BE2C (cell line): Measurements from ENCODE around the gene MROH8.

Source experiments
- DNase-seq: peaks from one replicate; pipeline ENCODE4 v3.0.0-alpha.2; 2020
- H3K27me3 ChIP-seq: fragments of 250-450 bp; sonication (Bioruptor Pico); 2 replicates; pipeline ENCODE4 v1.5.1; 2020; ENCODE audit warnings: mild to moderate bottlenecking
- H3K36me3 ChIP-seq: fragments of 250-450 bp; sonication (Bioruptor Pico); 2 replicates; pipeline ENCODE4 v1.5.1; 2020; ENCODE audit warnings: mild to moderate bottlenecking
- H3K4me1 ChIP-seq: fragments of 250-450 bp; sonication (Bioruptor Pico); 2 replicates; pipeline ENCODE4 v1.5.1; 2020
- H3K4me3 ChIP-seq: 2 replicates; pipeline ENCODE4 v1.5.1; 2011; ENCODE audit warnings: low read depth, low read length
- H3K9me3 ChIP-seq: fragments of 250-450 bp; sonication (Bioruptor Pico); 2 replicates; pipeline ENCODE4 v1.5.1; 2020
- TF ChIP-seq, protein P1 (sequence below): IDR thresholded peaks from 2 replicates; pipeline ENCODE4 v1.5.1; 2012; ENCODE audit warnings: mild to moderate bottlenecking, low read depth, low read length

Gene MROH8

DNA sequence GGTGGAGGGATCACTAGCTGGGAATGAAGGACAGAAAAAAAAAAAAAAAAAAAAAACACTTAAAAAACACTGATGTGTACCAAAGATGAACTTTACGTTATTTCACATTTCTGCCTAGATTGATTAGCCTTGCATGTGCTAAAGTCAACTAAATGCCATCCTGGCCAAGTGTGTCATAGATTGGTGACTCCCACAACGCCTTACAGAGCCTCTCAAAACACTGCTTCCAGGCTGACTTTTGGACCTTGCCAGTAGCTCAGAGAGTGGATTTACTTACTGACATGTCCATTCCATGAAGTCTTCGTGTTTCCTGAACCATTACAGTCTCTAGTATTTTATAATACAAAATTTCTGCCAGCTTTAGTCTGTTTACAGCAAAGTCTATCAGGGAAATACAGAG lies 124.1 kb downstream of the MROH8 start:
- no peak overlapping the region for H3K4me3 ChIP-seq
- H3K36me3 ChIP-seq: peaks cover 61% of the 10 kb centered on the region
- H3K27me3 ChIP-seq: no peaks in the 10 kb centered on the region
- H3K4me1 ChIP-seq: no peaks in the 10 kb centered on the region
- TF ChIP-seq, protein P1, sequence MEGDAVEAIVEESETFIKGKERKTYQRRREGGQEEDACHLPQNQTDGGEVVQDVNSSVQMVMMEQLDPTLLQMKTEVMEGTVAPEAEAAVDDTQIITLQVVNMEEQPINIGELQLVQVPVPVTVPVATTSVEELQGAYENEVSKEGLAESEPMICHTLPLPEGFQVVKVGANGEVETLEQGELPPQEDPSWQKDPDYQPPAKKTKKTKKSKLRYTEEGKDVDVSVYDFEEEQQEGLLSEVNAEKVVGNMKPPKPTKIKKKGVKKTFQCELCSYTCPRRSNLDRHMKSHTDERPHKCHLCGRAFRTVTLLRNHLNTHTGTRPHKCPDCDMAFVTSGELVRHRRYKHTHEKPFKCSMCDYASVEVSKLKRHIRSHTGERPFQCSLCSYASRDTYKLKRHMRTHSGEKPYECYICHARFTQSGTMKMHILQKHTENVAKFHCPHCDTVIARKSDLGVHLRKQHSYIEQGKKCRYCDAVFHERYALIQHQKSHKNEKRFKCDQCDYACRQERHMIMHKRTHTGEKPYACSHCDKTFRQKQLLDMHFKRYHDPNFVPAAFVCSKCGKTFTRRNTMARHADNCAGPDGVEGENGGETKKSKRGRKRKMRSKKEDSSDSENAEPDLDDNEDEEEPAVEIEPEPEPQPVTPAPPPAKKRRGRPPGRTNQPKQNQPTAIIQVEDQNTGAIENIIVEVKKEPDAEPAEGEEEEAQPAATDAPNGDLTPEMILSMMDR: no peak
- no peak for DNase-seq
- H3K9me3 ChIP-seq: no peaks in the 10 kb centered on the region

DNA sequence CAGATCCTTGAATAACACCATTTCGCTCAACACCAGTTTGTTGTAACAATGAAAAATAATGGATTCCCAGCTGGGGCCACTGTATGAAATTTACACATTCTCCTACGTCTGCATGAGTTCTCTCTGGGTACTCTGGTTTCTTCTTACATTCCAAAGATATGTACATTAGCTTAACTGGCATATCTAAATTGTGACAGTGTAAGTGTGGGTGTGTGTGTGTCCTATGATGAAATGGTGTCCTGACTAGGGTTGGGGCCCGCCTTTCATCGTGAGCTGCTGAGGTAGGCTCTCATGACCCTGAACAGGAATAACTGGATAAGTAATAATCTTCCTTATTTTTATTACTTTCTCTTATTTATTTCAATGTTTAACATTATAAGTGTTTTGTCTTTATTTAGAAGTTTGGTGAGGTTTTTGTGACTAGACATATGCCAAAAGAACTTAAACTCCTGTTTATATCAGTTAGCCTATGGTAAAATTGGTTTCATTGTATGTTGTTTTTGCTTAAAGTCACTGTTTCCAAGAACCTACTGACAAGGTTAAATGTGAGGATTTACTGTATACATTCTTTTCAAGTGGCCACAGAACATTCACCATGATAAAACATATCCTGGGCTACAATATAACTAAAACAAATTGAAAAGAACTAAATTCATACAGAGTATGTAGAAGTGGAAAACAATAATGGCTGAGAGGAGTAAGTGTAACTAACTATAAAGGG lies 126.0 kb downstream of the MROH8 start:
- peaks cover 56% of the 10 kb centered on the region for H3K36me3 ChIP-seq
- no peak for DNase-seq
- TF ChIP-seq, protein P1: no peak
- H3K9me3 ChIP-seq: no peaks in the 10 kb centered on the region
- H3K4me1 ChIP-seq: no peaks in the 10 kb centered on the region
- no peaks in the 10 kb centered on the region for H3K27me3 ChIP-seq
- H3K4me3 ChIP-seq: no peak overlapping the region
